ENCODE measurements around the gene ARHGAP42. TPM values are rescaled to one million over a fixed set of nuclear protein-coding genes. Genes with fewer than 3 reads are reported as not detected.

Gene ARHGAP42
- total and polyA plus RNA-seq, 4 donors: 3.8 to 17.2 (median 12.0) TPM

DNA sequence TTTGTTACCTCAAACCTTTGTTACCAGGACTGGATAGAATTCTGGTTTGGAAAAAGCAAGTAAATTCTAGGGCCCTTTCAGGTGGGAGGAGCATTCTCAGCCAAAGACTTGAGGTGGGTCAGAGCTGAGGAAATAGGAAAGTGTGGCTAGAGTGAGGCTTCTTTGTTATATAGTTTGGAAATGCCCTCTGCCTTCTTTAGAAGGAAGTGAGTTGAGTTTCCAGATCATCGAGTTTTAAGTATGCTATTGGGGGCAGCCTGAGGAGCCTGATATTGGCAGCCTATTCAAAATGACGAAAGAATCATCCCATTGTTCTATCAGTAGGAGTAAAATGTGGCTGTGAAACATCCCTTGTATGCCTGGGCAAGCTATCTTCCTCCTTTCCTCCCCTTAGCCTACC is 134.1 kb downstream of the ARHGAP42 start:
- H3K4me3 ChIP-seq (ENCODE audit: low read depth in 1 of 3, low read length in 3 of 3): no peak overlapping the region

DNA sequence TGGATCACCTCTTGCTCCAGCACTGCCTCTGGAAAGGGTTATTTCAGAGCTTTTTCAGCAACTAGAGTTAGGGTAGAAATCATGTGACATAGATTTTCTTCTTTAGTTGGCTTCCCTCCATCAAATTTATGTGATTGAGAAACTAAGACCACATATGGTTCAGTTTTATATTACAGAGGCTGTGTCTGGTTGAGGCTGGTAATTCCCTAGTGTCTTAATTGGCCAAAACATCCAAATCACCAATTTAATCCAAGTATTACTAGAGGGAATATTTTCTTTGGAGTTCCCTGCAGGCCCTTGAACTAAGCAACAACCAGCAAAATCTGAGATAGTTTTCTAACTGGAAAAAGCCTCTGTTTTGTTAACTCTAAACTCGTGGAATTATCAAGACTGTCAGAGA is 136.3 kb downstream of the ARHGAP42 start:
- Histone ChIP-seq H3K36me3 (ENCODE audit: control insufficient read depth in 4 of 4, insufficient read depth in 3 of 4, low read depth in 1 of 4, low read length in 3 of 4) (no peaks in the 10 kb centered on the region), H3K4me3 (ENCODE audit: low read depth in 1 of 3, low read length in 3 of 3) (no peak overlapping the region), H3K27ac (ENCODE audit: low read depth in 1 of 2, low read length in 2 of 2) (no peak overlapping the region), H3K9me3 (ENCODE audit: control insufficient read depth in 4 of 4, low read length in 3 of 4) (no peaks in the 10 kb centered on the region), H3K4me1 (ENCODE audit: control insufficient read depth in 4 of 4, insufficient read depth in 4 of 4, low read length in 3 of 4) (peaks cover 0 to 7% (median 0%) of the 10 kb centered on the region in 4 donors), H3K27me3 (ENCODE audit: control insufficient read depth in 4 of 4, insufficient read depth in 4 of 4, low read length in 3 of 4) (no peaks in the 10 kb centered on the region), H3K9ac (ENCODE audit: low read depth in 1 of 2, low read length in 2 of 2) (no peak overlapping the region)
- 74% methylated on average over 1 of the region's 1 CpG for WGBS
- DNase-seq (ENCODE audit: low spot score): no peak
- TF ChIP-seq, protein P1, sequence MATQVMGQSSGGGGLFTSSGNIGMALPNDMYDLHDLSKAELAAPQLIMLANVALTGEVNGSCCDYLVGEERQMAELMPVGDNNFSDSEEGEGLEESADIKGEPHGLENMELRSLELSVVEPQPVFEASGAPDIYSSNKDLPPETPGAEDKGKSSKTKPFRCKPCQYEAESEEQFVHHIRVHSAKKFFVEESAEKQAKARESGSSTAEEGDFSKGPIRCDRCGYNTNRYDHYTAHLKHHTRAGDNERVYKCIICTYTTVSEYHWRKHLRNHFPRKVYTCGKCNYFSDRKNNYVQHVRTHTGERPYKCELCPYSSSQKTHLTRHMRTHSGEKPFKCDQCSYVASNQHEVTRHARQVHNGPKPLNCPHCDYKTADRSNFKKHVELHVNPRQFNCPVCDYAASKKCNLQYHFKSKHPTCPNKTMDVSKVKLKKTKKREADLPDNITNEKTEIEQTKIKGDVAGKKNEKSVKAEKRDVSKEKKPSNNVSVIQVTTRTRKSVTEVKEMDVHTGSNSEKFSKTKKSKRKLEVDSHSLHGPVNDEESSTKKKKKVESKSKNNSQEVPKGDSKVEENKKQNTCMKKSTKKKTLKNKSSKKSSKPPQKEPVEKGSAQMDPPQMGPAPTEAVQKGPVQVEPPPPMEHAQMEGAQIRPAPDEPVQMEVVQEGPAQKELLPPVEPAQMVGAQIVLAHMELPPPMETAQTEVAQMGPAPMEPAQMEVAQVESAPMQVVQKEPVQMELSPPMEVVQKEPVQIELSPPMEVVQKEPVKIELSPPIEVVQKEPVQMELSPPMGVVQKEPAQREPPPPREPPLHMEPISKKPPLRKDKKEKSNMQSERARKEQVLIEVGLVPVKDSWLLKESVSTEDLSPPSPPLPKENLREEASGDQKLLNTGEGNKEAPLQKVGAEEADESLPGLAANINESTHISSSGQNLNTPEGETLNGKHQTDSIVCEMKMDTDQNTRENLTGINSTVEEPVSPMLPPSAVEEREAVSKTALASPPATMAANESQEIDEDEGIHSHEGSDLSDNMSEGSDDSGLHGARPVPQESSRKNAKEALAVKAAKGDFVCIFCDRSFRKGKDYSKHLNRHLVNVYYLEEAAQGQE (IDR thresholded peaks at IDR 0.05): no peak
- TF ChIP-seq, protein P2, sequence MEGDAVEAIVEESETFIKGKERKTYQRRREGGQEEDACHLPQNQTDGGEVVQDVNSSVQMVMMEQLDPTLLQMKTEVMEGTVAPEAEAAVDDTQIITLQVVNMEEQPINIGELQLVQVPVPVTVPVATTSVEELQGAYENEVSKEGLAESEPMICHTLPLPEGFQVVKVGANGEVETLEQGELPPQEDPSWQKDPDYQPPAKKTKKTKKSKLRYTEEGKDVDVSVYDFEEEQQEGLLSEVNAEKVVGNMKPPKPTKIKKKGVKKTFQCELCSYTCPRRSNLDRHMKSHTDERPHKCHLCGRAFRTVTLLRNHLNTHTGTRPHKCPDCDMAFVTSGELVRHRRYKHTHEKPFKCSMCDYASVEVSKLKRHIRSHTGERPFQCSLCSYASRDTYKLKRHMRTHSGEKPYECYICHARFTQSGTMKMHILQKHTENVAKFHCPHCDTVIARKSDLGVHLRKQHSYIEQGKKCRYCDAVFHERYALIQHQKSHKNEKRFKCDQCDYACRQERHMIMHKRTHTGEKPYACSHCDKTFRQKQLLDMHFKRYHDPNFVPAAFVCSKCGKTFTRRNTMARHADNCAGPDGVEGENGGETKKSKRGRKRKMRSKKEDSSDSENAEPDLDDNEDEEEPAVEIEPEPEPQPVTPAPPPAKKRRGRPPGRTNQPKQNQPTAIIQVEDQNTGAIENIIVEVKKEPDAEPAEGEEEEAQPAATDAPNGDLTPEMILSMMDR (IDR thresholded peaks at IDR 0.05; ENCODE audit: low read depth, low read length, missing input control): no peak
- no peak for TF ChIP-seq NR2F2 (IDR thresholded peaks at IDR 0.05)
- no peak for TF ChIP-seq GABPA (IDR thresholded peaks at IDR 0.05 in 1 of 2, conservative IDR thresholded peaks at IDR 0.05 in 1 of 2)

More for the DNA sequence above, 134.1 kb downstream of the ARHGAP42 start:
- Histone ChIP-seq H3K4me1 (ENCODE audit: control insufficient read depth in 4 of 4, insufficient read depth in 4 of 4, low read length in 3 of 4) (peaks cover 0 to 7% (median 0%) of the 10 kb centered on the region in 4 donors), H3K27me3 (ENCODE audit: control insufficient read depth in 4 of 4, insufficient read depth in 4 of 4, low read length in 3 of 4) (no peaks in the 10 kb centered on the region), H3K9ac (ENCODE audit: low read depth in 1 of 2, low read length in 2 of 2) (no peak overlapping the region), H3K27ac (ENCODE audit: low read depth in 1 of 2, low read length in 2 of 2) (no peak overlapping the region), H3K9me3 (ENCODE audit: control insufficient read depth in 4 of 4, low read length in 3 of 4) (no peaks in the 10 kb centered on the region), H3K36me3 (ENCODE audit: control insufficient read depth in 4 of 4, insufficient read depth in 3 of 4, low read depth in 1 of 4, low read length in 3 of 4) (no peaks in the 10 kb centered on the region)
- DNase-seq (ENCODE audit: low spot score): no peak
- TF ChIP-seq JUND (IDR thresholded peaks at IDR 0.05) (no peak), FOXA2 (IDR thresholded peaks at IDR 0.05) (no peak), RXRA (IDR thresholded peaks at IDR 0.05) (no peak), FOXA1 (IDR thresholded peaks at IDR 0.05) (no peak), HNF4A (conservative IDR thresholded peaks at IDR 0.05) (no peak), EGR1 (IDR thresholded peaks at IDR 0.05; ENCODE audit: low read depth in 2 of 2) (no peak), NR2F2 (IDR thresholded peaks at IDR 0.05) (no peak), HNF4G (IDR thresholded peaks at IDR 0.05) (no peak), SP1 (IDR thresholded peaks at IDR 0.05) (no peak), RAD21 (IDR thresholded peaks at IDR 0.05) (no peak), TAF1 (conservative IDR thresholded peaks at IDR 0.05) (no peak), YY1 (IDR thresholded peaks at IDR 0.05) (no peak)
- TF ChIP-seq, protein P1 (IDR thresholded peaks at IDR 0.05): no peak
- TF ChIP-seq, protein P3, sequence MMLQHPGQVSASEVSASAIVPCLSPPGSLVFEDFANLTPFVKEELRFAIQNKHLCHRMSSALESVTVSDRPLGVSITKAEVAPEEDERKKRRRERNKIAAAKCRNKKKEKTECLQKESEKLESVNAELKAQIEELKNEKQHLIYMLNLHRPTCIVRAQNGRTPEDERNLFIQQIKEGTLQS (IDR thresholded peaks at IDR 0.05): no peak
- TF ChIP-seq, protein P4, sequence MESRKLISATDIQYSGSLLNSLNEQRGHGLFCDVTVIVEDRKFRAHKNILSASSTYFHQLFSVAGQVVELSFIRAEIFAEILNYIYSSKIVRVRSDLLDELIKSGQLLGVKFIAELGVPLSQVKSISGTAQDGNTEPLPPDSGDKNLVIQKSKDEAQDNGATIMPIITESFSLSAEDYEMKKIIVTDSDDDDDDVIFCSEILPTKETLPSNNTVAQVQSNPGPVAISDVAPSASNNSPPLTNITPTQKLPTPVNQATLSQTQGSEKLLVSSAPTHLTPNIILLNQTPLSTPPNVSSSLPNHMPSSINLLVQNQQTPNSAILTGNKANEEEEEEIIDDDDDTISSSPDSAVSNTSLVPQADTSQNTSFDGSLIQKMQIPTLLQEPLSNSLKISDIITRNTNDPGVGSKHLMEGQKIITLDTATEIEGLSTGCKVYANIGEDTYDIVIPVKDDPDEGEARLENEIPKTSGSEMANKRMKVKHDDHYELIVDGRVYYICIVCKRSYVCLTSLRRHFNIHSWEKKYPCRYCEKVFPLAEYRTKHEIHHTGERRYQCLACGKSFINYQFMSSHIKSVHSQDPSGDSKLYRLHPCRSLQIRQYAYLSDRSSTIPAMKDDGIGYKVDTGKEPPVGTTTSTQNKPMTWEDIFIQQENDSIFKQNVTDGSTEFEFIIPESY (IDR thresholded peaks at IDR 0.05): no peak
- TF ChIP-seq, protein P5, sequence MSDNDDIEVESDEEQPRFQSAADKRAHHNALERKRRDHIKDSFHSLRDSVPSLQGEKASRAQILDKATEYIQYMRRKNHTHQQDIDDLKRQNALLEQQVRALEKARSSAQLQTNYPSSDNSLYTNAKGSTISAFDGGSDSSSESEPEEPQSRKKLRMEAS (IDR thresholded peaks at IDR 0.05): no peak
- TF ChIP-seq, protein P2 (IDR thresholded peaks at IDR 0.05; ENCODE audit: low read depth, low read length, missing input control): no peak
- 69% methylated on average over 2 of the region's 2 CpGs for WGBS

All from liver (tissue), 9 donors.